Natural killer cell (primary cell): Measurements from ENCODE around the gene CMTM1. TPM values are rescaled to one million over a fixed set of nuclear protein-coding genes. Genes with fewer than 3 reads are reported as not detected.

Experiments used
- ATAC-seq, 3 donors: fragments of 150-1000 bp in 2 of 3; fragments of 200-7000 bp in 1 of 3; cut with Tn5 transposase; 1 replicate in 1 of 3; 2 replicates in 2 of 3; pipeline ENCODE4 v1.10.0; 2021; ENCODE audit warnings: mild to moderate bottlenecking in 2 of 3, moderate library complexity in 2 of 3
- DNase-seq, 2 donors: peaks; one replicate each; pipeline versions ENCODE4 v3.0.0 to v3.0.0-alpha.2; 2013 to 2021; ENCODE audit warnings: mixed read lengths in 1 of 2
- H3K27ac ChIP-seq: one replicate; pipeline ENCODE4 v1.5.1; 2013; ENCODE audit warnings: mild to moderate bottlenecking, low read length
- H3K27me3 ChIP-seq: one replicate; pipeline ENCODE4 v1.6.1; 2013; ENCODE audit warnings: low read length; ENCODE audit not compliant: control insufficient read depth, insufficient read depth
- H3K36me3 ChIP-seq: one replicate; pipeline ENCODE4 v1.6.1; 2013; ENCODE audit warnings: low read length; ENCODE audit not compliant: control insufficient read depth, insufficient read depth
- H3K4me1 ChIP-seq: one replicate; pipeline ENCODE4 v1.6.1; 2013; ENCODE audit warnings: low read length; ENCODE audit not compliant: control insufficient read depth, insufficient read depth
- H3K4me3 ChIP-seq: one replicate; pipeline ENCODE4 v1.5.1; 2013; ENCODE audit warnings: low read length
- H3K9me3 ChIP-seq: one replicate; pipeline ENCODE4 v1.6.1; 2013; ENCODE audit warnings: low read length; ENCODE audit not compliant: control insufficient read depth, insufficient read depth
- H3K27ac Mint-ChIP-seq, 2 donors: one replicate each; pipeline ENCODE4 v1.8.0; 2022; ENCODE audit warnings: mild to moderate bottlenecking in 2 of 2, mixed read lengths in 2 of 2, moderate library complexity in 1 of 2
- H3K27me3 Mint-ChIP-seq, 2 donors: one replicate each; pipeline ENCODE4 v1.8.0; 2022; ENCODE audit warnings: low read depth in 2 of 2, mixed read lengths in 2 of 2
- H3K36me3 Mint-ChIP-seq: one replicate; pipeline ENCODE4 v1.8.0; 2022; ENCODE audit warnings: mixed read lengths
- H3K4me1 Mint-ChIP-seq, 2 donors: one replicate each; pipeline ENCODE4 v1.8.0; 2022; ENCODE audit warnings: mixed read lengths in 2 of 2
- H3K4me3 Mint-ChIP-seq: one replicate; pipeline ENCODE4 v1.8.0; 2022; ENCODE audit warnings: mild to moderate bottlenecking, moderate library complexity, mixed read lengths
- H3K9me3 Mint-ChIP-seq, 2 donors: one replicate each; pipeline ENCODE4 v1.8.0; 2022; ENCODE audit warnings: mixed read lengths in 2 of 2
- CTCF ChIP-seq: fragments of 200-600 bp; IDR thresholded peaks from one replicate; pipeline ENCODE4 v1.8.0; 2022; ENCODE audit warnings: antibody characterized with exemption
- WGBS: methylation state at CpG from one replicate; pipeline ENCODE4 v1.1.7; 2013; ENCODE audit warnings: missing lambda C conversion rate; ENCODE audit not compliant: insufficient coverage; 5-methylcytosine and 5-hydroxymethylcytosine counted together
- intact Hi-C: fragments of 100-400 bp; cut with micrococcal nuclease; formaldehyde crosslinking; loops from one replicate; pipeline ENCODE4 v1.14.2; 2022
- total RNA-seq, 4 donors: library from RNA; stranded (reverse); fragments of 120-200 nt in 1 of 4; gene quantifications; one replicate each; pipeline versions ENCODE4 v1.2.3 to v1.2.4, GENCODE V29; 2013 to 2022

CMTM1 gene
- total RNA-seq, 3 donors from 2014 or later (not counting 1 experiment from before 2014, with no cell fraction given) = 4.4 to 8.5 (median 7.8) TPM

GRCh38 chr16:66619534-66620428 lies 53.5 kb downstream of the CMTM1 start:
- DNase-seq (no peak), ATAC-seq (no peak)
- Mint-ChIP-seq H3K27me3 (no peaks in the 10 kb centered on the region), H3K27ac (no peak overlapping the region), H3K36me3 (no peaks in the 10 kb centered on the region), H3K4me3 (no peak overlapping the region), H3K9me3 (no peaks in the 10 kb centered on the region), H3K4me1 (no peaks in the 10 kb centered on the region)
- Histone ChIP-seq H3K9me3 (no peaks in the 10 kb centered on the region), H3K4me1 (no peaks in the 10 kb centered on the region), H3K27me3 (no peaks in the 10 kb centered on the region), H3K27ac (no peak overlapping the region), H3K36me3 (no peaks in the 10 kb centered on the region), H3K4me3 (no peak overlapping the region)
- 79% methylated on average over 7 of the region's 12 CpGs for WGBS
- intact Hi-C loops = no loop called here
- no peak for TF ChIP-seq CTCF

GRCh38 chr16:66620429-66620795 lies 54.2 kb downstream of the CMTM1 start:
- Histone ChIP-seq H3K4me3 (no peak overlapping the region), H3K27ac (no peak overlapping the region), H3K9me3 (no peaks in the 10 kb centered on the region), H3K36me3 (no peaks in the 10 kb centered on the region), H3K4me1 (no peaks in the 10 kb centered on the region), H3K27me3 (no peaks in the 10 kb centered on the region)
- intact Hi-C loops = no loop called here
- no peak for ATAC-seq
- 95% methylated on average over 8 of the region's 8 CpGs for WGBS
- H3K27me3 Mint-ChIP-seq = no peaks in the 10 kb centered on the region
- TF ChIP-seq CTCF = no peak
- H3K9me3 Mint-ChIP-seq = no peaks in the 10 kb centered on the region
- H3K4me3 Mint-ChIP-seq = no peak overlapping the region
- H3K36me3 Mint-ChIP-seq = no peaks in the 10 kb centered on the region
- H3K27ac Mint-ChIP-seq = no peak overlapping the region
- DNase-seq = no peak
- no peaks in the 10 kb centered on the region for H3K4me1 Mint-ChIP-seq

GRCh38 chr16:66621973-66622372 lies 55.7 kb downstream of the CMTM1 start:
- H3K4me1 ChIP-seq = no peaks in the 10 kb centered on the region
- Mint-ChIP-seq H3K27ac (no peak overlapping the region), H3K9me3 (no peaks in the 10 kb centered on the region), H3K27me3 (no peaks in the 10 kb centered on the region), H3K4me1 (no peaks in the 10 kb centered on the region), H3K4me3 (no peak overlapping the region), H3K36me3 (no peaks in the 10 kb centered on the region)
- intact Hi-C loops = no loop called here
- no peak for TF ChIP-seq CTCF
- H3K27ac ChIP-seq = no peak overlapping the region
- H3K27me3 ChIP-seq = no peaks in the 10 kb centered on the region
- no peaks in the 10 kb centered on the region for H3K9me3 ChIP-seq
- no peak for DNase-seq
- ATAC-seq = no peak
- H3K36me3 ChIP-seq = no peaks in the 10 kb centered on the region
- no peak overlapping the region for H3K4me3 ChIP-seq
- 95% methylated on average over 14 of the region's 14 CpGs for WGBS

- H3K36me3 ChIP-seq = no peaks in the 10 kb centered on the region
- H3K9me3 ChIP-seq = no peaks in the 10 kb centered on the region
- no peak for TF ChIP-seq CTCF
- no peaks in the 10 kb centered on the region for H3K4me1 Mint-ChIP-seq
- WGBS = 65% methylated on average over 3 of the region's 3 CpGs
- DNase-seq = no peak
- H3K27me3 Mint-ChIP-seq = no peaks in the 10 kb centered on the region
- H3K27ac Mint-ChIP-seq = no peak overlapping the region
- H3K36me3 Mint-ChIP-seq = no peaks in the 10 kb centered on the region
- H3K27ac ChIP-seq = no peak overlapping the region
- no peaks in the 10 kb centered on the region for H3K27me3 ChIP-seq
- H3K4me3 Mint-ChIP-seq = no peak overlapping the region
- no peaks in the 10 kb centered on the region for H3K4me1 ChIP-seq
- H3K9me3 Mint-ChIP-seq = no peaks in the 10 kb centered on the region
- intact Hi-C loops = no loop called here
- no peak overlapping the region for H3K4me3 ChIP-seq
- no peak for ATAC-seq
Observed at GRCh38 chr16:66622863-66623262, 56.6 kb downstream of the CMTM1 start.
